Measurements from ENCODE around the gene SMG9.

Gene SMG9

GRCh38 chr19:43778651-43779050, 23.9 kb upstream of the SMG9 start:
- TF ChIP-seq POLR2AphosphoS5 (IDR thresholded peaks at IDR 0.05; ENCODE audit: low read depth, low read length), result no peak
- TF ChIP-seq TAF1 (IDR thresholded peaks at IDR 0.05; ENCODE audit: borderline replicate concordance, insufficient read depth, low read length), result no peak
- no peak for TF ChIP-seq REST (IDR thresholded peaks at IDR 0.05; ENCODE audit: insufficient read depth in 1 of 2, low read depth in 2 of 2, low read length in 2 of 2)
- TF ChIP-seq SIN3A (IDR thresholded peaks at IDR 0.05; ENCODE audit: borderline replicate concordance, insufficient read depth, low read length), result no peak
- no peak for TF ChIP-seq FOXP2 (optimal IDR thresholded peaks at IDR 0.05; ENCODE audit: borderline replicate concordance, extremely low read depth, extremely low read length, insufficient read depth)

- TF ChIP-seq POLR2AphosphoS5 (IDR thresholded peaks at IDR 0.05; ENCODE audit: low read depth, low read length) (no peak), TAF1 (IDR thresholded peaks at IDR 0.05; ENCODE audit: borderline replicate concordance, insufficient read depth, low read length) (no peak), FOXP2 (optimal IDR thresholded peaks at IDR 0.05; ENCODE audit: borderline replicate concordance, extremely low read depth, extremely low read length, insufficient read depth) (no peak), SIN3A (IDR thresholded peaks at IDR 0.05; ENCODE audit: borderline replicate concordance, insufficient read depth, low read length) (no peak), REST (IDR thresholded peaks at IDR 0.05; ENCODE audit: insufficient read depth in 1 of 2, low read depth in 2 of 2, low read length in 2 of 2) (no peak)
Observed at GRCh38 chr19:43777163-43777695, 22.5 kb upstream of the SMG9 start.

GRCh38 chr19:43776286-43776685, 21.5 kb upstream of the SMG9 start:
- no peak for TF ChIP-seq FOXP2 (optimal IDR thresholded peaks at IDR 0.05; ENCODE audit: borderline replicate concordance, extremely low read depth, extremely low read length, insufficient read depth)

GRCh38 chr19:43775299-43775890, 20.6 kb upstream of the SMG9 start:
- TF ChIP-seq SIN3A (IDR thresholded peaks at IDR 0.05; ENCODE audit: borderline replicate concordance, insufficient read depth, low read length), result no peak
- no peak for TF ChIP-seq REST (IDR thresholded peaks at IDR 0.05; ENCODE audit: insufficient read depth in 1 of 2, low read depth in 2 of 2, low read length in 2 of 2)
- no peak for TF ChIP-seq TAF1 (IDR thresholded peaks at IDR 0.05; ENCODE audit: borderline replicate concordance, insufficient read depth, low read length)
- no peak for TF ChIP-seq POLR2AphosphoS5 (IDR thresholded peaks at IDR 0.05; ENCODE audit: low read depth, low read length)
- TF ChIP-seq FOXP2 (optimal IDR thresholded peaks at IDR 0.05; ENCODE audit: borderline replicate concordance, extremely low read depth, extremely low read length, insufficient read depth), result no peak

- TF ChIP-seq POLR2AphosphoS5 (IDR thresholded peaks at IDR 0.05; ENCODE audit: low read depth, low read length) (no peak), TAF1 (IDR thresholded peaks at IDR 0.05; ENCODE audit: borderline replicate concordance, insufficient read depth, low read length) (no peak), REST (IDR thresholded peaks at IDR 0.05; ENCODE audit: insufficient read depth in 1 of 2, low read depth in 2 of 2, low read length in 2 of 2) (no peak), SIN3A (IDR thresholded peaks at IDR 0.05; ENCODE audit: borderline replicate concordance, insufficient read depth, low read length) (no peak), FOXP2 (optimal IDR thresholded peaks at IDR 0.05; ENCODE audit: borderline replicate concordance, extremely low read depth, extremely low read length, insufficient read depth) (no peak)
Observed at GRCh38 chr19:43774103-43774939, 19.6 kb upstream of the SMG9 start.
